GM06990 (cell line): ENCODE results near the gene AMBP.
"Not testable (repeated sequence)": the region's sequence is repeated elsewhere in the genome, so short reads cannot be mapped to it uniquely, and the experiment has no call there.

Experiments used
- DNase-seq: peaks from one replicate; pipeline ENCODE4 v3.0.0-alpha.2; 2011; ENCODE audit not compliant: insufficient read length; ENCODE audit errors: extremely low read depth
- H3K27me3 ChIP-seq: replicated peaks from 2 replicates; pipeline ENCODE4 v1.6.0; 2011; ENCODE audit warnings: low read length; ENCODE audit not compliant: control insufficient read depth, insufficient read depth
- H3K36me3 ChIP-seq: 2 replicates; pipeline ENCODE4 v1.5.1; 2011; ENCODE audit warnings: low read length; ENCODE audit not compliant: control insufficient read depth, insufficient read depth
- H3K4me3 ChIP-seq: replicated peaks from 2 replicates; pipeline ENCODE4 v1.5.1; 2011; ENCODE audit warnings: low read depth, mild to moderate bottlenecking, control low read depth, low read length
- CTCF ChIP-seq: IDR thresholded peaks from 2 replicates; pipeline ENCODE4 v1.5.1; 2011; ENCODE audit warnings: low read length, control low read depth, mild to moderate bottlenecking, inconsistent platforms; ENCODE audit not compliant: insufficient read depth, poor library complexity, severe bottlenecking

The AMBP gene

GRCh38 chr9:114048533-114049415 lies 29.3 kb downstream of the AMBP start:
- TF ChIP-seq CTCF = no peak
- DNase-seq = no peak

GRCh38 chr9:114047717-114048116 lies 30.4 kb downstream of the AMBP start:
- peak; percentile 41 for TF ChIP-seq CTCF
- peaks cover 2% of the 10 kb centered on the region; the same call in 1 of the 2 replicates for H3K27me3 ChIP-seq
- no peaks in the 10 kb centered on the region for H3K36me3 ChIP-seq
- no peak overlapping the region for H3K4me3 ChIP-seq
- no peak for DNase-seq

More at GRCh38 chr9:114048533-114049415, 29.3 kb downstream of the AMBP start:
- Histone ChIP-seq H3K4me3 (no peak overlapping the region), H3K36me3 (no peaks in the 10 kb centered on the region), H3K27me3 (peaks cover 2% of the 10 kb centered on the region; the same call in 1 of the 2 replicates)

- TF ChIP-seq CTCF = no peak
- H3K4me3 ChIP-seq = no peak overlapping the region
- DNase-seq = no peak
- H3K27me3 ChIP-seq = peaks cover 2% of the 10 kb centered on the region; the same call in 1 of the 2 replicates
- no peaks in the 10 kb centered on the region for H3K36me3 ChIP-seq
Measured at GRCh38 chr9:114046875-114047274, 31.2 kb downstream of the AMBP start.

- no peak for TF ChIP-seq CTCF
- H3K27me3 ChIP-seq = no peaks in the 10 kb centered on the region
- no peak for DNase-seq
- no peak overlapping the region for H3K4me3 ChIP-seq
- H3K36me3 ChIP-seq = no peaks in the 10 kb centered on the region
Measured at GRCh38 chr9:114046237-114046755, 31.8 kb downstream of the AMBP start.

GRCh38 chr9:114043660-114044059 lies 34.4 kb downstream of the AMBP start:
- not testable (repeated sequence) for H3K36me3 ChIP-seq, DNase-seq

GRCh38 chr9:114039484-114039883 lies 38.6 kb downstream of the AMBP start:
- Histone ChIP-seq H3K4me3 (no peak overlapping the region), H3K36me3 (no peaks in the 10 kb centered on the region), H3K27me3 (no peaks in the 10 kb centered on the region)
- no peak for DNase-seq
- TF ChIP-seq CTCF = no peak

More at GRCh38 chr9:114043660-114044059, 34.4 kb downstream of the AMBP start:
- H3K4me3 ChIP-seq, H3K27me3 ChIP-seq: not testable (repeated sequence)
